DND-41 (cell line): ENCODE measurements around the gene ABLIM1.

Experiments
- CTCF ChIP-seq: IDR thresholded peaks from 2 replicates; pipeline ENCODE4 v1.5.1; 2012; ENCODE audit warnings: borderline replicate concordance, low read length, moderate library complexity, mild to moderate bottlenecking; ENCODE audit not compliant: poor library complexity, severe bottlenecking; ENCODE audit errors: extremely low read depth
- EZH2 ChIP-seq: IDR thresholded peaks from 3 replicates; pipeline ENCODE4 v1.6.1; 2012; ENCODE audit warnings: borderline replicate concordance, low read depth, mild to moderate bottlenecking, moderate library complexity, low read length, inconsistent platforms; ENCODE audit not compliant: severe bottlenecking

- TF ChIP-seq CTCF (no peak), EZH2 (no peak)
These were observed 119.7 kb downstream of the ABLIM1 start for GRCh38 chr10:114538181-114538906.
